DMS 273 treated with DMSO at 0.1 percent for 48 hours (cell line): ENCODE measurements around the gene DSE.
A peak's percentile ranks its signal among the peaks of the same experiment; 100 is the strongest.

ENCODE experiments used
- DNase-seq: peaks from one replicate; lab custom pipeline; 2025; lab: John Stamatoyannopoulos, UW

DSE gene

GRCh38 chr6:116388924-116389323, 18.2 kb downstream of the DSE start:
- no peak for DNase-seq

GRCh38 chr6:116389357-116389756, 18.6 kb downstream of the DSE start:
- DNase-seq, result no peak

- no peak for DNase-seq
These were observed 19.8 kb downstream of the DSE start for GRCh38 chr6:116390581-116390980.

- no peak for DNase-seq
These were observed 21.6 kb downstream of the DSE start for GRCh38 chr6:116392132-116393013.

GRCh38 chr6:116393430-116393829, 22.7 kb downstream of the DSE start:
- DNase-seq, result no peak

- DNase-seq, result no peak
These were observed 24.9 kb downstream of the DSE start for GRCh38 chr6:116395647-116396046.

- no peak for DNase-seq
These were observed 25.7 kb downstream of the DSE start for GRCh38 chr6:116396441-116396840.

GRCh38 chr6:116397914-116398313, 27.2 kb downstream of the DSE start:
- DNase-seq, result no peak

GRCh38 chr6:116398316-116399010, 27.7 kb downstream of the DSE start:
- no peak for DNase-seq

- DNase-seq, result no peak
These were observed 28.5 kb downstream of the DSE start for GRCh38 chr6:116399287-116399686.

- DNase-seq, result no peak
These were observed 29.6 kb downstream of the DSE start for GRCh38 chr6:116400328-116400727.

GRCh38 chr6:116402108-116402937, 31.6 kb downstream of the DSE start:
- DNase-seq, result no peak

- no peak for DNase-seq
These were observed 32.5 kb downstream of the DSE start for GRCh38 chr6:116403205-116403604.

GRCh38 chr6:116404696-116405095, 33.9 kb downstream of the DSE start:
- DNase-seq, result no peak

- no peak for DNase-seq
These were observed 34.4 kb downstream of the DSE start for GRCh38 chr6:116405138-116405537.

- DNase-seq, result no peak
These were observed 35.1 kb downstream of the DSE start for GRCh38 chr6:116405652-116406356.

GRCh38 chr6:116406678-116407345, 36.1 kb downstream of the DSE start:
- no peak for DNase-seq

- DNase-seq, result no peak
These were observed 37.7 kb downstream of the DSE start for GRCh38 chr6:116408491-116408890.

GRCh38 chr6:116409756-116410155, 39.0 kb downstream of the DSE start:
- no peak for DNase-seq

- DNase-seq, result peak; percentile 11
These were observed 40.5 kb downstream of the DSE start for GRCh38 chr6:116411284-116411623.

- DNase-seq, result no peak
These were observed 41.5 kb downstream of the DSE start for GRCh38 chr6:116412270-116412669.
